GM18868 (cell line): ENCODE measurements around the gene NRG3.

Experiments used
- ATAC-seq: cut with Tn5 transposase; IDR thresholded peaks from one replicate; pipeline ENCODE4 v1.9.1; 2021; ENCODE audit warnings: mild to moderate bottlenecking, moderate library complexity; ENCODE audit not compliant: unreplicated experiment

Gene NRG3

GRCh38 chr10:82453678-82454293 is 578.8 kb downstream of the NRG3 start:
- no peak for ATAC-seq

GRCh38 chr10:82462910-82463551 is 588.0 kb downstream of the NRG3 start:
- no peak for ATAC-seq

- ATAC-seq = no peak
Observed at GRCh38 chr10:82463614-82464013, 588.6 kb downstream of the NRG3 start.

GRCh38 chr10:82464191-82464818 is 589.3 kb downstream of the NRG3 start:
- ATAC-seq = no peak

GRCh38 chr10:82464966-82465365 is 590.0 kb downstream of the NRG3 start:
- ATAC-seq = no peak

- ATAC-seq = no peak
Observed at GRCh38 chr10:82468453-82468852, 593.5 kb downstream of the NRG3 start.

- no peak for ATAC-seq
Observed at GRCh38 chr10:82472406-82473335, 597.7 kb downstream of the NRG3 start.

GRCh38 chr10:82477776-82478175 is 602.8 kb downstream of the NRG3 start:
- ATAC-seq = no peak

- ATAC-seq = no peak
Observed at GRCh38 chr10:82492647-82493046, 617.7 kb downstream of the NRG3 start.

- no peak for ATAC-seq
Observed at GRCh38 chr10:82496114-82496513, 621.1 kb downstream of the NRG3 start.

GRCh38 chr10:82497439-82497838 is 622.4 kb downstream of the NRG3 start:
- no peak for ATAC-seq

GRCh38 chr10:82498976-82499375 is 624.0 kb downstream of the NRG3 start:
- ATAC-seq = no peak

GRCh38 chr10:82505009-82505408 is 630.0 kb downstream of the NRG3 start:
- no peak for ATAC-seq

- no peak for ATAC-seq
Observed at GRCh38 chr10:82506680-82507376, 631.8 kb downstream of the NRG3 start.

GRCh38 chr10:82515256-82515655 is 640.3 kb downstream of the NRG3 start:
- ATAC-seq = no peak

- no peak for ATAC-seq
Observed at GRCh38 chr10:82529062-82529461, 654.1 kb downstream of the NRG3 start.

- ATAC-seq = no peak
Observed at GRCh38 chr10:82535457-82535856, 660.5 kb downstream of the NRG3 start.

GRCh38 chr10:82536668-82537067 is 661.7 kb downstream of the NRG3 start:
- no peak for ATAC-seq

- no peak for ATAC-seq
Observed at GRCh38 chr10:82538272-82538671, 663.3 kb downstream of the NRG3 start.

GRCh38 chr10:82543631-82544030 is 668.6 kb downstream of the NRG3 start:
- ATAC-seq = no peak

- no peak for ATAC-seq
Observed at GRCh38 chr10:82544377-82544776, 669.4 kb downstream of the NRG3 start.
